Central memory CD4-positive, alpha-beta T cell (primary cell): ENCODE measurements around the gene NSDHL.

ENCODE experiments used
- DNase-seq: peaks from one replicate; pipeline ENCODE4 v3.0.0; 2022

The NSDHL gene

GRCh38 chrX:152845618-152846240 lies 14.9 kb downstream of the NSDHL start:
- DNase-seq, result no peak

GRCh38 chrX:152847281-152847680 lies 16.4 kb downstream of the NSDHL start:
- no peak for DNase-seq

- DNase-seq, result no peak
Observed at GRCh38 chrX:152850465-152850864, 19.6 kb downstream of the NSDHL start.

GRCh38 chrX:152853986-152854385 lies 23.1 kb downstream of the NSDHL start:
- no peak for DNase-seq

GRCh38 chrX:152861116-152861515 lies 30.3 kb downstream of the NSDHL start:
- no peak for DNase-seq

GRCh38 chrX:152861826-152862225 lies 31.0 kb downstream of the NSDHL start:
- DNase-seq, result no peak

- DNase-seq, result no peak
Observed at GRCh38 chrX:152865232-152865920, 34.5 kb downstream of the NSDHL start.

- no peak for DNase-seq
Observed at GRCh38 chrX:152866386-152866785, 35.5 kb downstream of the NSDHL start.

- no peak for DNase-seq
Observed at GRCh38 chrX:152869972-152870371, 39.1 kb downstream of the NSDHL start.

- no peak for DNase-seq
Observed at GRCh38 chrX:152871260-152871659, 40.4 kb downstream of the NSDHL start.

- no peak for DNase-seq
Observed at GRCh38 chrX:152872522-152872921, 41.7 kb downstream of the NSDHL start.

- DNase-seq, result no peak
Observed at GRCh38 chrX:152873361-152873760, 42.5 kb downstream of the NSDHL start.

GRCh38 chrX:152876931-152877840 lies 46.3 kb downstream of the NSDHL start:
- DNase-seq, result no peak

- DNase-seq, result no peak
Observed at GRCh38 chrX:152878976-152879755, 48.3 kb downstream of the NSDHL start.

- no peak for DNase-seq
Observed at GRCh38 chrX:152881289-152881688, 50.4 kb downstream of the NSDHL start.

GRCh38 chrX:152884171-152884570 lies 53.3 kb downstream of the NSDHL start:
- no peak for DNase-seq

- no peak for DNase-seq
Observed at GRCh38 chrX:152886716-152887115, 55.9 kb downstream of the NSDHL start.

GRCh38 chrX:152892499-152892898 lies 61.6 kb downstream of the NSDHL start:
- DNase-seq, result no peak

GRCh38 chrX:152892999-152893891 lies 62.4 kb downstream of the NSDHL start:
- no peak for DNase-seq

GRCh38 chrX:152893980-152894610 lies 63.2 kb downstream of the NSDHL start:
- no peak for DNase-seq

- no peak for DNase-seq
Observed at GRCh38 chrX:152895121-152895520, 64.3 kb downstream of the NSDHL start.
